Measurements from ENCODE around the gene FXYD4. TPM values are rescaled to one million over a fixed set of nuclear protein-coding genes. Genes with fewer than 3 reads are reported as not detected.

FXYD4 gene
- polyA plus RNA-seq, 1 of the 3 experiments (the other 2 are of a cell fraction) = not detected

- TF ChIP-seq RAD21 (IDR thresholded peaks at IDR 0.05; ENCODE audit: low read length) (no peak), FOXM1 (IDR thresholded peaks at IDR 0.05; ENCODE audit: low read depth) (no peak), PBX3 (IDR thresholded peaks at IDR 0.05) (no peak), GABPA (IDR thresholded peaks at IDR 0.05; ENCODE audit: low read depth) (no peak), CHD2 (IDR thresholded peaks at IDR 0.05; ENCODE audit: low read length, partially characterized antibody) (no peak), NFIC (IDR thresholded peaks at IDR 0.05; ENCODE audit: borderline replicate concordance) (no peak)
- DNase-seq = peak; percentile 25
- Histone ChIP-seq H3K27me3 (ENCODE audit: insufficient read depth) (no peaks in the 10 kb centered on the region), H3K9me2 (no peaks in the 10 kb centered on the region), H3K9me3 (no peaks in the 10 kb centered on the region), H3K36me3 (replicated peaks in 1 of 2; ENCODE audit: control insufficient read depth in 1 of 2, insufficient read depth in 2 of 2, low read length in 1 of 2) (no peaks in the 10 kb centered on the region), H3K4me2 (no peak overlapping the region), H3K27ac (ENCODE audit: low read depth in 2 of 2, low read length in 1 of 2) (no peak overlapping the region), H4K20me1 (ENCODE audit: insufficient read depth) (no peaks in the 10 kb centered on the region), H3K9ac (no peak overlapping the region), H3K4me1 (ENCODE audit: control insufficient read depth in 1 of 2, insufficient read depth in 2 of 2, low read depth in 1 of 2, low read length in 1 of 2) (peaks cover 5 to 19% of the 10 kb centered on the region in 2 experiments; a peak in 3 of 4 replicates), H3K79me2 (ENCODE audit: insufficient read depth) (no peaks in the 10 kb centered on the region), H3K4me3 (ENCODE audit: low read depth in 2 of 2, low read length in 1 of 2) (no peak overlapping the region), H3F3A (replicated peaks; ENCODE audit: insufficient read depth) (peaks cover 13% of the 10 kb centered on the region), H2AFZ (ENCODE audit: low read depth) (no peak overlapping the region)
- CTCF ChIA-PET = interaction anchor here (1.2 to 4.4 kb wide), 5 partner anchors 18 to 212 kb away, joined by 3 to 90 read pairs (median 4); no protein-coding TSS in a partner anchor
- POLR2A ChIA-PET = no interaction called here
- WGBS (ENCODE audit: low lambda C conversion rate) = 63% methylated on average over 14 of the region's 14 CpGs
Measured at GRCh38 chr10:43351301-43351700, 20.1 kb upstream of the FXYD4 start.

GRCh38 chr10:43352951-43353350 is 18.5 kb upstream of the FXYD4 start:
- Histone ChIP-seq H3K9me2 (no peaks in the 10 kb centered on the region), H3K36me3 (replicated peaks in 1 of 2; ENCODE audit: control insufficient read depth in 1 of 2, insufficient read depth in 2 of 2, low read length in 1 of 2) (no peaks in the 10 kb centered on the region), H3K9ac (no peak overlapping the region), H2AFZ (ENCODE audit: low read depth) (no peak overlapping the region), H3K4me2 (no peak overlapping the region), H4K20me1 (ENCODE audit: insufficient read depth) (no peaks in the 10 kb centered on the region), H3K27me3 (ENCODE audit: insufficient read depth) (no peaks in the 10 kb centered on the region), H3K4me3 (ENCODE audit: low read depth in 2 of 2, low read length in 1 of 2) (no peak overlapping the region), H3F3A (replicated peaks; ENCODE audit: insufficient read depth) (peaks cover 13% of the 10 kb centered on the region), H3K27ac (ENCODE audit: low read depth in 2 of 2, low read length in 1 of 2) (no peak overlapping the region), H3K4me1 (ENCODE audit: control insufficient read depth in 1 of 2, insufficient read depth in 2 of 2, low read depth in 1 of 2, low read length in 1 of 2) (peaks cover 5 to 19% of the 10 kb centered on the region in 2 experiments; a peak in 3 of 4 replicates), H3K79me2 (ENCODE audit: insufficient read depth) (no peaks in the 10 kb centered on the region), H3K9me3 (no peaks in the 10 kb centered on the region)
- no peak for TF ChIP-seq SMC3 (IDR thresholded peaks at IDR 0.05; ENCODE audit: low read depth, low read length)
- no peak for TF ChIP-seq SIN3A (IDR thresholded peaks at IDR 0.05; ENCODE audit: borderline replicate concordance, low read depth, low read length)
- TF ChIP-seq RAD21 (IDR thresholded peaks at IDR 0.05; ENCODE audit: low read length) = no peak
- no peak for TF ChIP-seq POLR2AphosphoS5 (IDR thresholded peaks at IDR 0.05; ENCODE audit: low read depth, low read length)
- TF ChIP-seq GATA2 (CRISPR knock-in tag; IDR thresholded peaks at IDR 0.05) = no peak
- TF ChIP-seq PBX3 (IDR thresholded peaks at IDR 0.05) = no peak
- no peak for TF ChIP-seq RFX5 (IDR thresholded peaks at IDR 0.05; ENCODE audit: low read length)
- no peak for TF ChIP-seq MAX (IDR thresholded peaks at IDR 0.05; ENCODE audit: low read depth)
- TF ChIP-seq GABPA (IDR thresholded peaks at IDR 0.05; ENCODE audit: low read depth) = no peak
- no peak for TF ChIP-seq RCOR1 (IDR thresholded peaks at IDR 0.05; ENCODE audit: low read length)
- 67% methylated on average over 7 of the region's 7 CpGs for WGBS (ENCODE audit: low lambda C conversion rate)
- ChIA-PET CTCF (interaction anchor here (0.7 to 1.4 kb wide), 3 partner anchors 61 to 124 kb away, joined by 3 read pairs; no protein-coding TSS in a partner anchor), POLR2A (no interaction called here)
- no peak for DNase-seq
